Common myeloid progenitor, CD34-positive (primary cell): ENCODE measurements around the gene OPA1.

Experiments used
- CTCF ChIA-PET: fragments of 350-600 bp; sonication (Branson Sonifier 250); formaldehyde crosslinking; loops from one replicate; lab custom pipeline; 2021; ENCODE audit warnings: antibody characterized with exemption; lab: Charles Lee
- POLR2A ChIA-PET: fragments of 350-600 bp; sonication (Branson Sonifier 250); formaldehyde crosslinking; loops from one replicate; lab custom pipeline; 2021; ENCODE audit warnings: antibody characterized with exemption; lab: Charles Lee
- DNase-seq, 3 donors: peaks; one replicate each; pipeline versions ENCODE4 v3.0.0 to v3.0.0-alpha.2; 2013
- H3K27ac ChIP-seq, 2 experiments: 1 replicate in 1 of 2; 2 replicates in 1 of 2; pipeline ENCODE4 v1.7.0; 2013; ENCODE audit warnings: inconsistent platforms in 2 of 2, low read length in 2 of 2, mild to moderate bottlenecking in 2 of 2, low read depth in 1 of 2, moderate library complexity in 1 of 2; ENCODE audit not compliant: severe bottlenecking in 2 of 2, insufficient read depth in 1 of 2, poor library complexity in 1 of 2
- H3K27me3 ChIP-seq, 5 experiments: replicated peaks in 2 of 5; 1 replicate in 3 of 5; 2 replicates in 2 of 5; pipeline versions ENCODE4 v1.6.1 to v1.7.0; 2013; ENCODE audit warnings: low read length in 4 of 5, mild to moderate bottlenecking in 2 of 5, moderate library complexity in 2 of 5, inconsistent platforms in 1 of 5; ENCODE audit not compliant: insufficient read depth in 5 of 5, control insufficient read depth in 4 of 5
- H3K36me3 ChIP-seq, 4 experiments: 1 replicate in 2 of 4; 2 replicates in 2 of 4; pipeline versions ENCODE4 v1.6.1 to v1.7.0; 2013; ENCODE audit warnings: low read length in 3 of 4, control low read depth in 1 of 4, mild to moderate bottlenecking in 1 of 4; ENCODE audit not compliant: control insufficient read depth in 4 of 4, insufficient read depth in 4 of 4
- H3K4me1 ChIP-seq, 4 experiments: 1 replicate in 3 of 4; 2 replicates in 1 of 4; pipeline versions ENCODE4 v1.6.1 to v1.7.1; 2013; ENCODE audit warnings: low read length in 3 of 4, mild to moderate bottlenecking in 3 of 4, control low read depth in 1 of 4, inconsistent platforms in 1 of 4, moderate library complexity in 1 of 4; ENCODE audit not compliant: control insufficient read depth in 4 of 4, insufficient read depth in 4 of 4; ENCODE audit errors: control extremely low read depth in 1 of 4
- H3K4me3 ChIP-seq, 7 experiments: 1 replicate in 4 of 7; 2 replicates in 3 of 7; pipeline versions ENCODE4 v1.5.1 to v1.7.0; 2013; ENCODE audit warnings: mild to moderate bottlenecking in 7 of 7, low read length in 6 of 7, moderate library complexity in 6 of 7, inconsistent platforms in 2 of 7, low read depth in 2 of 7, control low read depth in 1 of 7; ENCODE audit not compliant: insufficient read depth in 4 of 7, control insufficient read depth in 1 of 7; ENCODE audit errors: extremely low read depth in 1 of 7
- H3K9me3 ChIP-seq, 5 experiments: 1 replicate in 4 of 5; 2 replicates in 1 of 5; pipeline versions ENCODE4 v1.6.1 to v1.7.1; 2013; ENCODE audit warnings: low read length in 4 of 5, mild to moderate bottlenecking in 2 of 5, inconsistent platforms in 1 of 5, low read depth in 1 of 5, moderate library complexity in 1 of 5; ENCODE audit not compliant: control insufficient read depth in 4 of 5, insufficient read depth in 2 of 5; ENCODE audit errors: control extremely low read depth in 1 of 5
- WGBS: methylation state at CpG from one replicate; pipeline ENCODE4 v1.1.5; 2013; ENCODE audit not compliant: insufficient coverage; 5-methylcytosine and 5-hydroxymethylcytosine counted together

The OPA1 gene

DNA sequence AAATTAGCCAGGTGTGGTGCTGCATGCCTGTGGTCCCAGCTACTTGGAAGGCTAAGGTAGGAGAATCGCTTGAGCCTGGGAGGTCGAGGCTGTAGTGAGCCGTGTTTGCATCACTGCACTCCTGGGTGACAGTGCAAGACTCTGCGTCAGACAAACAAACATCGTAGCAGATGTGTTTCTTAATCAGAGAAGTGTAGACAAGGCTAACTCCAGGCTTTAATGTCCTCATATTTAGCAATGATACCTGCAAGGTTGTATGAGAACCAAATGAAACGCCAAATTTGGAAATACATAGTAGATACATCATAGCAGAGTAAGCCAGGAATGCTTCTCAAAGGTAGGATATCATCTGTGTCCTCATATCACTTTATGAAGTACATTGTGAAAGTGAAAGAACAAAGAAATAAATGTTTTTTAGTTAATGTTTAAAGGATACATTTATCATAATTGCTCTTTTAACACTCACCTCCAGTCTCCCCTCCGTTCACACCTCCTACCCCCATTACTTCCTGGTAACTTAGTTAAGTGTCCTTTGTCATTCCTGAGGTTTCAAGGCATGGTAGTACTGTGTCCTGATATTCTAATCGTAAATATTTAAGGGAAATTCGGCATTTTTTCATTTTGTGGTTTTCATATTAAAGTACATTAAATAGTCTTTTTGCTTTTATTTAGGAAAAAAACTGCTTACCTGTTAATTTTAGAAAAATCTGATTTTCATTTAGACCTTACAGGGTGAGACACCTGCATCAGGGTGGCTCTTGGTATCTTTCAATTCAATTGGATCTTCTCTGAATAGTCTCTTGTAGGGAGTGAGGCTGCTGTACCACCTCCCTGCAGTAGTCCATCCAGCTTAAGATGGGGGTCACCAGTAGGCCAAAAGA, 96.1 kb downstream of the OPA1 start:
- POLR2A ChIA-PET, result interaction anchor here (0.6 kb wide), 1 partner anchor 15 kb away, joined by 3 read pairs; no protein-coding TSS in a partner anchor
- no peak for DNase-seq
- Histone ChIP-seq H3K4me3 (no peak overlapping the region), H3K36me3 (peaks cover 5 to 16% (median 8%) of the 10 kb centered on the region in 4 experiments), H3K27ac (no peak overlapping the region), H3K27me3 (no peaks in the 10 kb centered on the region), H3K4me1 (peaks cover 0 to 18% (median 13%) of the 10 kb centered on the region in 4 experiments), H3K9me3 (no peaks in the 10 kb centered on the region)
- CTCF ChIA-PET, result interaction anchor here (2.9 kb wide), 1 partner anchor 23 kb away, joined by 13 read pairs; no protein-coding TSS in a partner anchor
- WGBS, result 100% methylated on average over 5 of the region's 9 CpGs

DNA sequence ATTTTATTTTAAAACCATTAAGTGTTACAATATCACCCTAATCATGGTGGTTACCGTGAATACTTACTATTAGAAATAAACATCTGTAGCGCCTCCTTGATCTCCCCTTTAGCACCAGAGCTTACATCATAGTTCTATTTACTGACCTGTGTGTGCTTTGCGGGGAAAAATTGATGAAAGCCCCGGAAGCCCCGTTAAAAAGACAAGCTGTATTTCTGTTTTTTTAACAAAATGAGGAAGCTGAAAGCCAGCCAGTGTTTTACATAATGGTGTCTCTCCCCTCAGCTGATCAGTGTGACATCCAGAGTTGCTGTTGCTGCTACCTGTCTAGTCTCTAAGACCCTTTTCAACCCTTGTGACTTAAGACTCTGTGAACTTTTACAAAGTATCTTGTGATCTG, 100.8 kb downstream of the OPA1 start:
- Histone ChIP-seq H3K27me3 (no peaks in the 10 kb centered on the region), H3K4me1 (peaks cover 0 to 7% (median 1%) of the 10 kb centered on the region in 4 experiments), H3K4me3 (no peak overlapping the region), H3K9me3 (no peaks in the 10 kb centered on the region), H3K36me3 (peaks cover 8 to 25% (median 17%) of the 10 kb centered on the region in 4 experiments), H3K27ac (no peak overlapping the region)
- POLR2A ChIA-PET, result no interaction called here
- DNase-seq, result peak in 2 of 3 donors; percentile 49 to 50
- CTCF ChIA-PET, result interaction anchor here (1.2 kb wide), 1 partner anchor 28 kb away, joined by 3 read pairs; no protein-coding TSS in a partner anchor
- 64% methylated on average over 5 of the region's 5 CpGs for WGBS

DNA sequence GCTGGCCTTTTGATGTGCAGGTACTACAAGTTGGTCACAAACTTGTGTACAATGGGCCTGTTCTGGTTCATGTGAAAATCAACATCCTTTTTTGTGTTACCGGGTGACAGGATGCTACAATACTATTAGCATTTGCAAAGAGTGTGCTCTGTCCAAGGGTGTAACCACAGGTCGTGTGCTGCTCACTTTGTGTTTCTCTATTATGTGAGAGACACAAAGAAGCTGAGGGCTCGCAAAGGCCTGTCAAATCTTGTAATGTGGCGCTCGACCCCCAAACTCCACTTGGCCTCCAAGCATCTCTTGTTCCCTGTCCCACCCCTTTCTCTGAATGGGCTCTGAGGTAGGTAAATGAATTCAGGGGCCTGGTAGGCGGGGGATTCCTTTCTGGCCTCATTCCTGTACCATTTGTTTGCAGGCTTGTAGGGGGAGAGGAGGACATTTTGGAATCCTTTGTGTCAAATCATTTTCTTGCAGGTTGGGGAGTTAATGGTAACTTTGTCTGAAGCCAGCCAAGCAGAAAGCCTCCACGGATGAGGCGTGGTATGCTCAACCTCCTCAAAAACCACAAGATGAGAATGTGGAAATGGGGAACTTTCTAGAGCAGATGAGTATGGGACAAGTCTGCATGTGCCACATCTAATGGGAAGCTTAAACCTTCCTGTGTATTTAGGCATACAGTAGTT, 109.1 kb downstream of the OPA1 start:
- Histone ChIP-seq H3K27ac (no peak overlapping the region), H3K27me3 (no peaks in the 10 kb centered on the region), H3K9me3 (no peaks in the 10 kb centered on the region), H3K4me1 (peaks cover 4 to 8% (median 6%) of the 10 kb centered on the region in 4 experiments), H3K4me3 (no peak overlapping the region), H3K36me3 (peaks cover 0 to 9% (median 4%) of the 10 kb centered on the region in 4 experiments)
- peak in 2 of 3 donors; percentile 40 to 44 for DNase-seq
- CTCF ChIA-PET, result interaction anchor here (2.3 to 2.5 kb wide), 2 partner anchors 10 to 36 kb away, joined by 6 read pairs; no protein-coding TSS in a partner anchor
- WGBS, result 73% methylated on average over 6 of the region's 8 CpGs
- POLR2A ChIA-PET, result no interaction called here

DNA sequence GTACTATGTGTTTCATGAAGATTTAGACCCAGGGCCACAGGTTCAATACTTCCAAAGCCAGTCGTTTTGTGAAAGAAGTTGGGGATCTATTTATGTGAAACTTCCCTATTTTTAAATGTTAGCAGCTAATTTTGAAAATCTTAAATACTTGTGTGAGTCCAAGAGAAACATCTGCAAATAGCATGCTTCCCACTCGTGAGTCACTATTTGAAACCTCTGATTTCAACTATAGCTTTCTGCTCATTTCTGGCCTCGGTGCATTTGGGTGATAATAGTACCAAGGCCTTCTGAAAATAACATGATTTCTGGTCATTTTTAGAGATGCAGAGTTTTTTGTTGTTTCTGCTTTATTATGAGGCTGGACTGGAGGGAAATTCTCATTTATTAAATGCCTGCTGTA, 110.0 kb downstream of the OPA1 start:
- no peak overlapping the region for H3K27ac ChIP-seq
- CTCF ChIA-PET, result interaction anchor here (0.6 to 2.3 kb wide), 4 partner anchors 12 to 568 kb away, joined by 3 to 6 read pairs (median 3); no protein-coding TSS in a partner anchor
- H3K4me3 ChIP-seq, result no peak overlapping the region
- H3K27me3 ChIP-seq, result no peaks in the 10 kb centered on the region
- no CpG with 5 or more reads among the region's 3 CpGs for WGBS
- H3K36me3 ChIP-seq, result peaks cover 0 to 9% (median 3%) of the 10 kb centered on the region in 4 experiments
- peaks cover 4 to 8% (median 6%) of the 10 kb centered on the region in 4 experiments for H3K4me1 ChIP-seq
- peak in 1 of 3 donors; percentile 15 for DNase-seq
- POLR2A ChIA-PET, result no interaction called here
- H3K9me3 ChIP-seq, result no peaks in the 10 kb centered on the region

DNA sequence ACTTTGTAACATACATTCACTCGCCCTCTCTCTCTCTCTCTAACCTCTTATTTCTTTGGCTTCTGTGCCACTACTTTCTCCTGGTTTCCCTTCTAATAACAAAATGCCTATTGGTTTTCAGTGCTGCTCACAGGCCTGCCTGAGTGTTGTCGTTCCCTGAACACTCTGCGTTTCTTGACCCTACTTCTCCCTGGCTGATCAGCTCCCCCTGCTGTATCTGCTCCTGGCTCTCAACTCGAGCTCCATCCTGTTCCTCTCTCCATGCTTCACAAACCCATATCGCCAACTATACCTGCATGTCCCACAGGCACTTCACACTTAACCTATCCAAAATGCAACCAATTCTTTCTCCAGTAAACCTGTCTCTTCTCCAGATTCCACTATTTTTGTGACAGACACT, 111.4 kb downstream of the OPA1 start:
- DNase-seq, result peak in 2 of 3 donors; percentile 14 to 24
- no peaks in the 10 kb centered on the region for H3K27me3 ChIP-seq
- CTCF ChIA-PET, result interaction anchor here (0.8 to 1.2 kb wide), 2 partner anchors 13 to 39 kb away, joined by 3 to 6 read pairs; no protein-coding TSS in a partner anchor
- H3K4me1 ChIP-seq, result peaks cover 4 to 8% (median 6%) of the 10 kb centered on the region in 4 experiments
- no peak overlapping the region for H3K4me3 ChIP-seq
- peaks cover 0 to 5% (median 3%) of the 10 kb centered on the region in 4 experiments for H3K36me3 ChIP-seq
- no peak overlapping the region for H3K27ac ChIP-seq
- POLR2A ChIA-PET, result interaction anchor here (0.7 kb wide), 2 partner anchors 16 to 104 kb away, joined by 3 to 4 read pairs; no protein-coding TSS in a partner anchor
- 76% methylated on average over 5 of the region's 5 CpGs for WGBS
- no peaks in the 10 kb centered on the region for H3K9me3 ChIP-seq

DNA sequence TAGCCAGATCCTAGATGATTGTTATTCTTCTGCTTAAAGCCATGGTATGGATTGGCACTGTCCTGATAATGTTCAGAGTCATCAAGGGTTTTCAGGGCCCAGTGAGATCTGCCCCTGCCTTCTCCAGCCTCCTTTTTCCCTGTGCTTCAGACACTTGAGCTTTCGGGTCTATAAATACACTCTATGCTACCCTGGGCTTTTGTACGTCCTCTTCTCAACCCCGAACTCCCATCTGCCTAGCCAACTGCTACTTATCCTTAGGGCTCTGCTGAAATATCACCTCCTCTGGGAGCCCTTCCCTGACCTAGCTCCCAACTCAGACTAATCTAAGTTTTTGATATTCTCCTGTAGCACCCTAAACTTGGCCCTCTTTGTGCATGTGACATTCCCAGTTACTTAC, 115.3 kb downstream of the OPA1 start:
- Histone ChIP-seq H3K4me1 (no peaks in the 10 kb centered on the region), H3K27ac (no peak overlapping the region), H3K36me3 (no peaks in the 10 kb centered on the region), H3K9me3 (no peaks in the 10 kb centered on the region), H3K27me3 (no peaks in the 10 kb centered on the region), H3K4me3 (no peak overlapping the region)
- POLR2A ChIA-PET, result no interaction called here
- DNase-seq, result no peak
- CTCF ChIA-PET, result interaction anchor here (1.2 to 2.4 kb wide), 2 partner anchors 17 to 43 kb away, joined by 5 to 6 read pairs; no protein-coding TSS in a partner anchor
- 85% methylated on average over 3 of the region's 3 CpGs for WGBS
